UCSD-AML1 (cell line): ENCODE results near the gene GNAL.
A peak's percentile ranks its signal among the peaks of the same experiment; 100 is the strongest.
"Not testable (repeated sequence)": the region's sequence is repeated elsewhere in the genome, so short reads cannot be mapped to it uniquely, and the experiment has no call there.

ENCODE experiments used
- DNase-seq: peaks from one replicate; lab custom pipeline; 2025; ENCODE audit not compliant: unreplicated experiment; lab: John Stamatoyannopoulos, UW

GNAL gene

DNA sequence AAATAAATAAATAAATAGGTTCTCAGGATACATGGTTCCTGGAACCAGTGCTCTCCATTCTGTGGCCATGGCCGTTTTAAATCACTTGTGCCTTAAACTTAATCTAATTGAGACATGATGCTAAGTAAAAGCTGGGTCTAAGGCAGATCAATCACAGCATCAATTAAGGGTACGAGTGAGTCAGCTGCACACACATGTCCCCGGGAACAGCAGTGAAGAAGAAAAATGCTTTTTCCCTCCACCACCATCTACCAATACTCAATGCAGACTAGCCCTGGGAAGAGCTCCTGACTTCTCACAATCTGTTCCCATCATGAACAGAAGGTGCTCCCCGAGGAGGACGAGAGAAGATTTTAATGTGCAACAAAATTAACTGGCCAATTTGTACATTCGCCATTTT, 155.4 kb downstream of the GNAL start:
- DNase-seq = no peak

- DNase-seq = no peak
These were observed 156.6 kb downstream of the GNAL start for GRCh38 chr18:11845654-11846053.

GRCh38 chr18:11847811-11848210, 158.7 kb downstream of the GNAL start:
- no peak for DNase-seq

- DNase-seq = no peak
These were observed 160.2 kb downstream of the GNAL start for GRCh38 chr18:11849279-11849678.

GRCh38 chr18:11849841-11850634, 161.0 kb downstream of the GNAL start:
- peak; percentile 56 for DNase-seq

DNA sequence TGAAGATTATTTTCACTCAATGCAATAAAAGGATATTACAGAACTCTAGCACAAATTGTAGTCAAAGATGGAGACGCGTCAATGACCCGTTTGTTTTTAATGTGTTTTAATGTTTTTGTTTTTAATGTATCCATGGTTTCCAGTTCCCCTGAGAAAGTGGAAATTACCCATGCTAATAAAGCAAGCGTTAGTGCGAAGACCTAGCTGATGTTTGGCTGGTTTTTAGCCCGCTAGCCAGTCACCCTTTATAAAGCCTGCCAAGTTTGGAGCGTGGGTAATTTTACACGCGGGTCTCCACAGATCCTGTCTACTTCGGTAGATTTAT, 161.7 kb downstream of the GNAL start:
- DNase-seq = no peak

DNA sequence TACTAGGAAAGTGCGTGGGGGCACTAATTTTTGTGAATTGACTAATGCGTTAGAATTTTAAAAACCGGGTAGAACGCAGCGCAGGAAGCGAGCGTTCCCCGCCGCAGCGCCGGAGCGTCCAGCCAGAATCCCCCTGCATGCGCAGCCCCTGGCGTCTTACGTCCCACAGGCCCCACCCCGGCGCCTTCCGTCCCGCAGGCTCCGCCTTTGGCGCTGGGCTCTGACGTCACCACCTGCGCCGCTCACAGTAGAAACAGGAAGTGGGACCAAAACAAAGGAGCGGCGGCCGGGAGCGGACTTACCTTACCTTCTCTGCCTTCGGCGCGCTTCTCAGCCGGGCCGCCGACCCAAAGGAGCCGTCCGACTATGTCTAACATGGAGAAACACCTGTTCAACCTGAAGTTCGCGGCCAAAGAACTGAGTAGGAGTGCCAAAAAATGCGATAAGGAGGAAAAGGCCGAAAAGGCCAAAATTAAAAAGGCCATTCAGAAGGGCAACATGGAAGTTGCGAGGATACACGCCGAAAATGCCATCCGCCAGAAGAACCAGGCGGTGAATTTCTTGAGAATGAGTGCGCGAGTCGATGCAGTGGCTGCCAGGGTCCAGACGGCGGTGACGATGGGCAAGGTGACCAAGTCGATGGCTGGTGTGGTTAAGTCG, 162.2 kb downstream of the GNAL start, which contains the start of gene CHMP1B:
Gene CHMP1B (plus strand): TSS at position 268 of the 660 bp plus-strand sequence. CDS start 99 bp downstream, at position 367.
- DNase-seq = peak; percentile 98

GRCh38 chr18:11851806-11852337, 162.8 kb downstream of the GNAL start:
- DNase-seq = peak; percentile 52

DNA sequence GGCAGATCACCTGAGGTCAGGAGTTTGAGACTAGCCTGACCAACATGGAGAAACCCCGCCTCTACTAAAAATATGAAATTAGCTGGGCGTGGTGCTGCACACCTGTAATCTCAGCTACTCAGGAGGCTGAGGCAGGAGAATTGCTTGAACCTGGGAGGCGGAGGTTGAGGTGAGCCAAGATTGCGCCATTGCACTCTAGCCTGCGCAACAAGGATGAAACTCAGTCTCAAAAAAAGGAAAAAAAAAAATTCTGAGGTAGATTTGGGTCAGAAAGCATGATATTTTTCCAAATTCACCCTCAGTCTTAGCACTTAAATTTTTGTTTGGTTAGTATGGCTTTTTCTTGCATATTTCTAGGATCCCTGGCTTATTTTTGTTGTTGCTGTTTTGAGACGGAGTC, 165.5 kb downstream of the GNAL start:
- not testable (repeated sequence) for DNase-seq

DNA sequence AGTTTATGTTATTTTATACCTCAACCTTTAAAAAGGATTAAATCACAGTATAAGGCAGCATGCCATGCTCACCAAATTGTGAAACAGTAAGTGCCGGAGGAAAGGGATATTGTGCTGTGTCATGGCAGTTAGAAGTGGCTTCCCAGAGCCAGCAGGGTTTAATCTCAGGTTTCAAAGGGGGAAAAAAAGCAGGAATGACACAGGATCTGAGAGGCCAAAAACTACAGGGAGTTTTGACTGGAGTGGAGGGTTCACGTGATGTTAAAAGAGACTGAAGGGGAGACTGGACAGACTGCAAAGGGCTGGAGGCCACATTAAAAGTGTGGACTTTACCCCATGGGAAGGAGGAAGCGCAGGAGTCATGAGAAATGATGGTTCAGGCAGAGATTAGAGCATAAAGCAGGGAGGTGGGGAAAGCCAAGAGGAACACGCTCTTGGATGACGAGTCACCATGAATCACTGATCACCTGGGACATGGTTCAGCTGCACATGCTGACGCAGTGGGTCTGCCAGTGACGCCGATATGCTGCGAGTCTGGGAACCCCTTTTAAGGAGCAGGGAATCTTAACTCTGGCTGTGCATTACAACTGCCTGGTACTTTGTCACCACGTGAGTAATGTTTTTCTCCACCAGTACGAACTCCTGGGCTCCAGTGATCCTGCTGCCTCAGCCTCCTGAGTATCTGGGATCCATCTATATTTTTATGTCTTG, 168.3 kb downstream of the GNAL start:
- no peak for DNase-seq

GRCh38 chr18:11859282-11859830, 170.3 kb downstream of the GNAL start:
- DNase-seq = no peak

DNA sequence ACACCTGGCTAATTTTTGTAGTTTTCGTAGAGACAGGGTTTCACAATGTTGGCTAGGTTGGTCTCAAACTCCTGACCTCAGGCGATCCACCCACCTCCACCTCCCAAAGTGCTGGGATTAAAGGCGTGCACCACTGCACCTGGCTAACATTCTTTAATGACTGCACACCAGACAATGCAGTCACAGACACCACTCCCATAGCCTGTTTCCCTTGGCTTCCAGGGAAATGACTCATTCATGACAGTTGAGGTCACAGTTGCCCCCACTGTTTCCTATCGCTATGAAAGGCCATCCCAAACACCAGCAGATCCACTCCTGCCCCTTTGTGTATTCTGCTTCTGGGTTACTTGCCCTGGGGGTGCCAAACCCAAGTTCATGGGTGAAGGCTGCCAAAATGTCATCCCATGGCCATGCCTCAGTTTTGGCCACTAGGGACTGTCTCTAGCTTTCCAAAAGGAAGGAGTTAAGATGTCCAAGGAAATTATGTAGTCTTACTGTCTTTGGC, 170.9 kb downstream of the GNAL start:
- no peak for DNase-seq

GRCh38 chr18:11860594-11861450, 171.8 kb downstream of the GNAL start:
- DNase-seq = no peak

DNA sequence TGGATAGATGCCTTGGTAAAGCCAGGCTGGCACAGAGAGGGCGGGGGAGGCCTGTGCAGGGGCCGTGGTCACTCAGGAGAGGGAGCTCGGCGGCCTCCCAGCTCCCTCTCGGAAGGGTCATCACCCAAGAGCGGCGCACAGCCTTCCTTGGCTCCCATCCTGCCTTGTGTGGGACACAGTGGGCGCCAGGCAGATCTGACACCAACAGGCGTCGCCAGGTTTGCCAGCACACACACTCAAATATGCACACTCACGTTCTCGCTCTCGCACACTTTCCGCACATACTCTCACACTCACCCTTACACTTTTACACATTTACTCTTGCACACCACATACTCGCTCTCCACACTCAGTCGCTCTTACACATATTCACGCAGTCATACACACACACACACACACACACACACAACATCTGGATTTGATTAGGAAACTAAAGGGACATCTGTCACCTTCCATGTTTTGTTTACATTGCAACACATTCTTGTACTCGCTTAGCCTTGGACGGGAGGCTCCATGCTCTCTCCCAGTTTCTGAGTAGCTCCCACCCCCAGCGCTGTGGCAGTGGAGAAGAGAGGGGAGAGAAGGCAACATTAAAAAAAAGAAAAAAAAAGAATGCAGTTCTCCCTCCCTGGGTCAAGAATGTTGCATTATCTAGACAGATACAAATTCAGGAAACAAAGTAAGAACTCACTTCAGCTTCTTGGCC, 172.7 kb downstream of the GNAL start:
- DNase-seq = no peak

GRCh38 chr18:11862468-11863137, 173.5 kb downstream of the GNAL start:
- no peak for DNase-seq

DNA sequence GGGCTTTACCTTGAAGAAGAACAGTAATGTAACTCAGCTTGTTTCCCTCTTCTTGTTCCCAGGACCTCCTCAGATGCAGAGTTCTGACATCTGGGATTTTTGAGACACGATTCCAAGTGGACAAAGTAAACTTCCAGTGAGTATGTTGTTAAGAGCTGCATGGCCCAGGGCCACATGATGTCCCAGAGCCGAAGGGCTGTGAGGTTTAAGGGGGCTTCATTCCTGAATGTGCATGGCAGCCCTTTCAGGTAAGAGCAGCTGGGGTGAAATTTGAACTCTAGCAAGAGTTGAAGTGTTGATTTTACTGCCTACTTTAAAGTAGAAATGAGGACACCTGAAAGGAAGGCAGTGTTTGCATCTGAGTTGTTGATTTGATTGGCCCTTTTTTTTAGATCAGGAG, 175.4 kb downstream of the GNAL start:
- DNase-seq = no peak

DNA sequence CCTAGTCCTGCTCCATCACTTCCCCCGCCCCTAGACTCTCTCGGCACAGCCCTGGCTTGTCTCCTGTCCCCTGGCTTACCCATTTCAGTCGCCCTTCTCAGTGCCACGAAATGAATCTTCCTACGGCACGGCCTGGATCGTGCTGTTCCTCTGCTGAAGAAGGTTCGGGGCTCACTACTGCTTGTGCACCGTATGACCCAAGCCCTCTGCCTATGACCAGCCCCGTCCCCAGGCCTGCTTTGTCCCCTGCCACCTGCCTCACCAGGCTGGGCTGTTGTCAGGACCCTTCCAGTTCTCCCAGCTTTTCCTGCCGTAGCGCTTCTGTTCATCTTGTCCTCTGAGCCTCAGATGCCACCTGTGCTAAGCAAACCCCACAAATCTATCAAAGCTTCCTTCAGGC, 176.0 kb downstream of the GNAL start:
- DNase-seq = no peak

- no peak for DNase-seq
These were observed 177.3 kb downstream of the GNAL start for GRCh38 chr18:11866329-11866728.

DNA sequence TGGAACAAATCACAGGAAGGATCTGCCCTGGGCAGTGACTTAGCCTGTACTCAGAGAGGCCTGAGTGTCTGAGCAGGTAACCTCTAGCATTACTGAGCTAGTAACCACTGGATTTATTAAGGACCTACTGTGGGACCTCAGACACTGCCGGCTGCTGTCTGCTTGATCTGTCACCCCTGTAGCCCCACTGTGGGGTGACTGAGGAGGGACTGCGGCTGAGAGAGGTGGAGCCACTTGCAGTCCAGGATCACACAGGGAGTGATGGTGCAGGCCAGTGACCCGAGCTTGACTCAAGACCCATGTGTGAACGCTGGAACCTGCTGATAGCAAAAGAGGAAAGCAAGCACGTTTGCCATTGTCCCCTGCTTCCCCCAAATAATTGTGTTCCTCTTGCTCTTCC, 177.7 kb downstream of the GNAL start:
- no peak for DNase-seq
